SK-N-SH treated with all-trans-retinoic acid at 6 μM for 48 hours (cell line): Measurements from ENCODE around the gene ARID3A.

Experiments used
- ATAC-seq: fragments of 200-7000 bp; cut with Tn5 transposase; 3 replicates; pipeline ENCODE4 v1.9.1; 2020; ENCODE audit warnings: mild to moderate bottlenecking, moderate library complexity
- BACH2 ChIP-seq: fragments of 250-450 bp; sonication (Bioruptor Pico); IDR thresholded peaks from 2 replicates; pipeline ENCODE4 v1.9.0; 2021; ENCODE audit warnings: mild to moderate bottlenecking, borderline replicate concordance
- CREB5 ChIP-seq: fragments of 250-450 bp; sonication (Bioruptor Pico); IDR thresholded peaks from 2 replicates; pipeline ENCODE4 v1.5.1; 2020; ENCODE audit warnings: low read depth, mild to moderate bottlenecking, moderate library complexity
- CSDC2 ChIP-seq: fragments of 250-450 bp; sonication (Bioruptor Pico); IDR thresholded peaks from 2 replicates; pipeline ENCODE4 v1.5.0; 2020; ENCODE audit warnings: mild to moderate bottlenecking, moderate library complexity
- CSRNP3 ChIP-seq: fragments of 250-450 bp; sonication (Bioruptor Pico); IDR thresholded peaks from 2 replicates; pipeline ENCODE4 v1.5.1; 2021; ENCODE audit warnings: mild to moderate bottlenecking, moderate library complexity
- ESRRG ChIP-seq: fragments of 250-450 bp; sonication (Bioruptor Pico); IDR thresholded peaks from 2 replicates; pipeline ENCODE4 v1.6.1; 2021; ENCODE audit warnings: mild to moderate bottlenecking
- GLIS3 ChIP-seq: fragments of 250-450 bp; sonication (Bioruptor Pico); IDR thresholded peaks from 2 replicates; pipeline ENCODE4 v1.5.0; 2020; ENCODE audit warnings: mild to moderate bottlenecking, moderate library complexity
- ISL1 ChIP-seq: fragments of 250-450 bp; sonication (Bioruptor Pico); IDR thresholded peaks from 2 replicates; pipeline ENCODE4 v2.1.2; 2022; ENCODE audit warnings: mild to moderate bottlenecking, moderate library complexity
- OSR1 ChIP-seq: fragments of 250-450 bp; sonication (Bioruptor Pico); IDR thresholded peaks from 2 replicates; pipeline ENCODE4 v1.8.0; 2022; ENCODE audit warnings: moderate library complexity, mild to moderate bottlenecking, inconsistent platforms
- PATZ1 ChIP-seq: fragments of 250-450 bp; sonication (Bioruptor Pico); IDR thresholded peaks from 2 replicates; pipeline ENCODE4 v1.8.0; 2020; ENCODE audit warnings: mild to moderate bottlenecking, moderate library complexity, borderline replicate concordance
- POU6F1 ChIP-seq: fragments of 250-450 bp; sonication (Bioruptor Pico); IDR thresholded peaks from 2 replicates; pipeline ENCODE4 v1.8.0; 2021; ENCODE audit warnings: low read depth, mild to moderate bottlenecking, moderate library complexity, borderline replicate concordance
- PPARA ChIP-seq: fragments of 250-450 bp; sonication (Bioruptor Pico); IDR thresholded peaks from 2 replicates; pipeline ENCODE4 v1.5.0; 2020; ENCODE audit warnings: mild to moderate bottlenecking, borderline replicate concordance
- RARB ChIP-seq: fragments of 250-450 bp; sonication (Bioruptor Pico); IDR thresholded peaks from 2 replicates; pipeline ENCODE4 v1.8.0; 2021; ENCODE audit warnings: mild to moderate bottlenecking, moderate library complexity
- SNAI2 ChIP-seq: fragments of 250-450 bp; sonication (Bioruptor Pico); IDR thresholded peaks from 2 replicates; pipeline ENCODE4 v1.5.0; 2020; ENCODE audit warnings: mild to moderate bottlenecking, moderate library complexity
- TOX ChIP-seq: fragments of 250-450 bp; sonication (Bioruptor Pico); IDR thresholded peaks from 2 replicates; pipeline ENCODE4 v1.8.0; 2021; ENCODE audit warnings: mild to moderate bottlenecking, moderate library complexity, borderline replicate concordance
- TSHZ2 ChIP-seq: fragments of 250-450 bp; sonication (Bioruptor Pico); IDR thresholded peaks from 2 replicates; pipeline ENCODE4 v1.5.0; 2020; ENCODE audit warnings: mild to moderate bottlenecking, moderate library complexity
- ZC3H10 ChIP-seq: fragments of 250-450 bp; sonication (Bioruptor Pico); IDR thresholded peaks from 2 replicates; pipeline ENCODE4 v1.5.1; 2021; ENCODE audit warnings: mild to moderate bottlenecking, moderate library complexity
- ZFP3 ChIP-seq: fragments of 250-450 bp; sonication (Bioruptor Pico); IDR thresholded peaks from 2 replicates; pipeline ENCODE4 v1.5.0; 2020; ENCODE audit warnings: mild to moderate bottlenecking, moderate library complexity
- ZFP30 ChIP-seq: fragments of 450-650 bp; formaldehyde crosslinking; IDR thresholded peaks from 2 replicates; pipeline ENCODE4 v1.5.0; 2022; ENCODE audit warnings: mild to moderate bottlenecking, moderate library complexity
- ZNF565 ChIP-seq: fragments of 450-650 bp; formaldehyde crosslinking; conservative IDR thresholded peaks from 2 replicates; pipeline ENCODE4 v1.5.0; 2020; ENCODE audit warnings: low read depth, mild to moderate bottlenecking, moderate library complexity
- ZNF70 ChIP-seq: fragments of 450-650 bp; formaldehyde crosslinking; IDR thresholded peaks from 2 replicates; pipeline ENCODE4 v1.5.0; 2020; ENCODE audit warnings: mild to moderate bottlenecking, moderate library complexity
- ZNF8 ChIP-seq: fragments of 450-650 bp; formaldehyde crosslinking; IDR thresholded peaks from 2 replicates; pipeline ENCODE4 v1.5.0; 2020; ENCODE audit warnings: mild to moderate bottlenecking, moderate library complexity

ARID3A gene

GRCh38 chr19:939439-939838 is 13.6 kb downstream of the ARID3A start:
- no peak for TF ChIP-seq PATZ1 (CRISPR knock-in tag)
- TF ChIP-seq ZNF8 (CRISPR knock-in tag) = no peak
- TF ChIP-seq ZNF565 (CRISPR knock-in tag) = no peak
- TF ChIP-seq CSRNP3 (CRISPR knock-in tag) = no peak
- no peak for TF ChIP-seq ISL1 (CRISPR knock-in tag)
- TF ChIP-seq OSR1 (CRISPR knock-in tag) = no peak
- no peak for TF ChIP-seq RARB (CRISPR knock-in tag)
- no peak for TF ChIP-seq ESRRG
- no peak for TF ChIP-seq ZC3H10 (CRISPR knock-in tag)
- TF ChIP-seq ZNF70 (CRISPR knock-in tag) = no peak
- no peak for TF ChIP-seq BACH2
- no peak for TF ChIP-seq TSHZ2
- no peak for TF ChIP-seq POU6F1 (CRISPR knock-in tag)
- no peak for TF ChIP-seq SNAI2
- TF ChIP-seq GLIS3 (CRISPR knock-in tag) = no peak
- TF ChIP-seq ZFP3 (CRISPR knock-in tag) = no peak
- no peak for TF ChIP-seq PPARA
- TF ChIP-seq CREB5 (CRISPR knock-in tag) = no peak
- TF ChIP-seq CSDC2 (CRISPR knock-in tag) = no peak
- ATAC-seq = no peak

GRCh38 chr19:939922-940321 is 14.1 kb downstream of the ARID3A start:
- ATAC-seq = no peak
- no peak for TF ChIP-seq BACH2
- no peak for TF ChIP-seq CSRNP3 (CRISPR knock-in tag)
- TF ChIP-seq TOX (CRISPR knock-in tag) = no peak
- no peak for TF ChIP-seq CREB5 (CRISPR knock-in tag)
- peak; percentile 100 for TF ChIP-seq ZFP3 (CRISPR knock-in tag)
- TF ChIP-seq ZFP30 (CRISPR knock-in tag) = no peak
- no peak for TF ChIP-seq POU6F1 (CRISPR knock-in tag)
- no peak for TF ChIP-seq ZNF565 (CRISPR knock-in tag)
